Stimulated activated naive CD8-positive, alpha-beta T cell treated with anti-CD3 and anti-CD28 coated beads, Interleukin-15, Interleukin-2, amounts not matched to agents 100 U/mL and 50 U/mL, for 24 hours (primary cell): ENCODE measurements around the gene ZNF793.

ENCODE experiments used
- ATAC-seq: fragments of 150-1000 bp; cut with Tn5 transposase; one replicate; pipeline ENCODE4 v1.10.0; 2021
- DNase-seq: peaks from one replicate; pipeline ENCODE4 v3.0.0; 2021

The ZNF793 gene

GRCh38 chr19:37565370-37565669 lies 58.6 kb downstream of the ZNF793 start:
- no peak for ATAC-seq
- DNase-seq: no peak

GRCh38 chr19:37572203-37572602 lies 65.5 kb downstream of the ZNF793 start:
- ATAC-seq: no peak
- DNase-seq: no peak

- DNase-seq: no peak
- no peak for ATAC-seq
Measured at GRCh38 chr19:37583340-37583739, 76.6 kb downstream of the ZNF793 start.
